Measurements from ENCODE around the gene WDFY4. TPM values are rescaled to one million over a fixed set of nuclear protein-coding genes. Genes with fewer than 3 reads are reported as not detected.

WDFY4 gene
- polyA plus RNA-seq, 5 donors, result 2.1 to 5.1 (median 4.5) TPM

DNA sequence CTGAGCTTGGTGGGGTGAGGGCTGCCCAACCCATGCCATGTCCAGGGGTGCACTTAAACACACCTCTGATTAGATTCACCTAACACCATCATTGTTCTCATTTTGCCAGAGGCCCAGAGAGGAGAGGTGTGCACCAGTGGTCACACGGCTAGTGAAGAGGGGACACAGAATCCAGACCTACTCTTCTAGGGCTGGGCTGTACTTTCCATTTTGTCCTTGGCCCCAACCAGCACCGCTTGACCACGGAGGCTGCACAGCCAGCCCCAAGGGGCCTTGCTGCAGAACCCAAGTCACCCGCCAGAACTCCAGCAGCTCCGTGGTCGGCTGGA lies 246 bp upstream of the WDFY4 start:
- no peak for DNase-seq

GRCh38 chr10:48685731-48686130 lies 1.1 kb downstream of the WDFY4 start:
- no peak for DNase-seq

- no peak for DNase-seq
These were observed 6.4 kb downstream of the WDFY4 start for GRCh38 chr10:48690791-48691660.

DNA sequence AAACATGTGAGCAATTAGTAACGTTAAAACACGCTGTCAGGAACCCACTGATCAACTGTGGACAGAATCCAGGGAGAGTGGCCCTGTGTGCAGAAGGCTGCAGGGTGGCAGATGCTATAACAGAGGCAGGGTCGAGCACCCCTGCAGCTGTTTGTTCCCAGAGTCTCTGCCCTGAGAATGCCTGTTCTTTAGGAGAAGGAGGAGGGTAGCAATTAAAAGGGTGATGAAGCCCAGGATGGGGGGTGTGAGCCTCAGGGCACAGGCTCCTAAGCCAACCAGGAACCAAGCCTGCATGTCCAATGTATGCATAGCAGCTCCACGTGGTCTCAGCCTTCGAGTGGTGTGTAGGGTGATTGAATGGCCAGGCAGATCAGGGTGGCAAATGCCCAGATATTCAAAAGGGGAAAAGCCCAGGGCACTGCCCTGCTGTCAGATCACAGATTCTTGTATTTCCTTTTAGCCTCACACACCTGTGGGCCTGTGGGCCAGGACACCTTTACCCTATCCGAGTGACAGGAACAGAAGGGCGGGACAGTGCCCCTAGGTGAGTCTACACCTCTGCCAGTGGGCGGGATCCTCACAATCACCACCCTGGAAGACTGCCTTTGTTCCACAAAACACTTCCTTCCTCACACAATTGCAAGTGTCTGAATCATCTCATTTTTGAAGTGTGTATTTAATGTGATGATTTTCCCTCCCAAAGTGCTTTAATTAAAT lies 7.3 kb downstream of the WDFY4 start:
- no peak for DNase-seq

- no peak for DNase-seq
These were observed 8.1 kb downstream of the WDFY4 start for GRCh38 chr10:48692748-48693147.

DNA sequence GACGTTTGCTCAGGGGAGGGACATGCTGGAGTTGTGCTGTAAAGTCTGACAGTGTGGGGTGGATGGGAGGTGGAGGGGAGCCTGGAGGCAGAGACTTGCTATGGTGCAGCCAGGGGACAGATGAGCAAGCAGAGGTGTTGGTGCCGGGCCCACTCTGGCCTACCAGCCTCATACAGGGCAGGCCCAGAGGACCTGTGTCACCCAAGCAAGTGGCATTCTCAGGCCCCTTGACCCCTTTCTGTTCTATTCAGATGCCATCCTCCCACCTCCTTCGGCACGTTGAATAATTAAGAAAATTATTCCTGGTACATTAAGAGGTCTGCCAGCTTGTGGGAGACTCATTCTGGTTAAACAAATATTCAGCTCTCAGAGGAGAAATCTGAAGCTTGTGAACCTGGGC lies 8.5 kb downstream of the WDFY4 start:
- DNase-seq, result no peak

DNA sequence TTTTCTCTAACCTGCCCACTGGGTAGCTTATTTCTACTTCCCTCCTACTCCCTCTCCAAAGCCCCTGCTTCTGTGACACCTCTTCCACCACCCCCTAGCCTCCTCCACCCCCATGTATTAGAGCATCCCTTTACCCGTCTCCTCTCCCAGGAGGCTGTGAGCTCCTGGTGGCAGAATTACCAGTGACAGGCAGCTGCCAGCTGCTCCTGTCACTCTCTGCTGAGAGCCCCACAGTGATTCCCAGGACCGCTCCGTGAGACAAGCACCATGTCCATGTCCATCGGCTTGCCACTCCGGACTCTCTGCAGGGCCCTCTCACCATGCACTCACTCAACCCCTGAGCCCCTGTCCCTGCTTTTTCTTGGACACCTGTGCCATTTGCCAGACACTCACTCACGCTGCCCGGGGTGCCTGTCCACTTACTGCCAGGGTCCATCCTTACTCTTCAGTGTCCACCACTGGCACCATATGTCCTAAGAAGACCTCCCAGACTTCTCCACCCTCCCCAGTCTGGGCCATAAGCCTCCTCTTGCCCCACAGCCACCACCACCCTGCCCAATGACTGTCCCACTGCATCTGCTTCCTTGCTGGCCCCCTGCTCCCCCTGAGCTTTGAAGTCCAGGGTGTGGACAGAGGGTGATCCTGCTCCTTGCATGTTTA lies 9.8 kb downstream of the WDFY4 start:
- no peak for DNase-seq

DNA sequence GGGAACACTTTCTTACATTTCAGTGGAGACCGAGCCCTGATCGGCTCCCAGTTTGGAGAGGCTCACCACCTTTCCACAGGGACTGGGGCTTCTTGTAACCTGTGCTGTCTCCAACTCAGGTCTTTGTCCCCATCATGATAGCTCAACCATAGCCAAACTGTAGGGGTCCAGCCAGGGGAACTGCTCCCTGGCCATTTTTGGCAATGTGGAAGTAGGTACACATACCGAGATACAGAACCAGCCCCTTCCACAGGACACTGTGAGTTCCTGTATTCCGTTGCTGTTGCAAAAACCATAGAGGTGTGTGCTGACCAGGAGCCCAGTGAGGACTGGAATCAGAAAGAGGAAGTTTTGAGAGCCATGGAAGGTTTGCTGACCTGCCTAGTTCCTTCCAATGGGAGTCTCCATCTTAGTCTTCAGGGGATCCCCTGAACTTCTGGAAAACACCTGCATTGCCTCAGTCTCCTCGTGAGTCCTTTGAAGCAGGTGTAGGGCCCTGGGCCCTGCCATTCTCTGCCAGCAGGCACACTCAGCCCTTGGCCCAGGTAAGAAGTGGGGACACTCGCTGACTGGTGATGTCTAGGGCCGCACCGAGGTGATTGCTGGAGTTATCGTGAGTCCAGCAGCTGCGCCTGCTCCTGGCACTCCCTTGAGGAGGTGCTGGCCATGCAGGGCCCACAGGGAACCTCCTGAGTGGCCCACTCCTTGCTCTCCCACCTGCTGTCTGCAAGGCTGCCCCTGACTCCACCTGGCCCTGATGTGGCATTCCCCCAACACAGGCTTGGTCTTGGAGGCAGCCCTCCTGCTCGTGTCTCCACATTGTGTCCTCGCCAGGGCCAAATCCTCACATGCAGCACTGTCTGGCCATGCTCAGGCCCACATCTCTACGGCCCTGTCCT lies 11.2 kb downstream of the WDFY4 start:
- DNase-seq, result no peak

DNA sequence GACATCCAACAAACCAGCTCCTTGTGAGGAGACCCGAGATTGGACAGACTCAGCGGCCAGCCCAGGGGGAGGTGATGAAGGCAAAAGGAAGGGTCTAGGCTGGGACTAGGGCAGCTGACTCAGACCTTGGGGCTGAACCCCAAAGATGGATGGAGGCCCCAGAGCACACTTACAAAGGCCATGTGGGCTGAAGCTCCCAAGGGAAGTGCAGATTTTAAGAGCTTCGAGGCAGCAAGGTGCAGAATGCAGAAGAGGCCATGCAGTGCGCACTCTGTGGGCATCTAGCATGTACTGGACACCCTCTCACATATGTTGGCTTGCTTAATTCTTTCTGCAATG lies 11.8 kb downstream of the WDFY4 start:
- no peak for DNase-seq

GRCh38 chr10:48697091-48697490 lies 12.4 kb downstream of the WDFY4 start:
- no peak for DNase-seq

GRCh38 chr10:48697821-48698764 lies 13.4 kb downstream of the WDFY4 start:
- no peak for DNase-seq

DNA sequence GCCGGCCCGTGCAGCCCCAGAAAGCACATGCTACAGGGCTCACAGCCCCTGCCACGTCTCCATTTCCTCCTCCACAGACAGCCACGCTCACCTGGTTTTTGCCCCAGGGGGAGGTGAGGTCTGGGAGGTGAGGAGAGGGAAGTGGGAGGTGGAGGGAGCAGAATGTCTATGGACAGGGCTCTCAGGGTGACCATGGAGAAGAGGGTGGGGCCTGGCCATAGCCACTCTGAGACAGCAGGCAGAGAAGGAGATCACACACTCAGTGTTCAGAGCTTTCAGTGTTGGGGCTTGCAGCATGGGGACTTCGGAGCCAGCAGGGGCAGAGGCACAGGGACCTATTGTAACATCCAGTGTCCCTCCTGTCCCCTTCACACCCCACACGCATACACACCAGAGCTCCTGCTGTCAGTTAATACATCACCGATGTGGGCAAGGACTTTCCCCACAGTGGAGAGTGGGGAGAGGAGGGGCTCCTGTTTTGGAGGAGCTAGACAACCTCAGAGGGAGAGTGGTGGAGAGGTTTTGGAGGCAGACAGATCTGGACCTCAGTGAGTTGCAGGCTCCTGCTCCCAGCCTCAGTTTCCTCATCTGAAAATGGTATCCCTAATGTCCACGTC lies 14.4 kb downstream of the WDFY4 start:
- DNase-seq, result no peak

DNA sequence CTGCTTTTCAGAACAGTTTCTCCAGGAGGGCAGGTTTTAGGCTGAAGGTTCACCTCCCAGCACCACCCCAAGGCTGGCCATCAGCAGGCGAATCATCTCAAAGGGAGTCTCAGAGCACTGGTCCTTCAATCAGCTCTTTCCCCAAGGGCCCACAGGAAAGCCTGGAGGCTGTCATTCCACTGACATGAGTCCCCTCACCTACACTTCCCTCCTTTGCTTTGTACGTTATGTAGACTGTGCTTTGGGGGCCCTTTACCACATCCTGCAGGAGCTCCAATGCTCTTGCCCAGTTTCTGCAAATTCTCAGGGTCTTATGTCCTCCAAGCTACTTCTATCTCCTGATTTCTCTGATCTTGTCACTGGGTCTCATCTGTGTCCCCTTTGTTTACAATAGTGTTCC lies 15.4 kb downstream of the WDFY4 start:
- no peak for DNase-seq

- DNase-seq, result no peak
These were observed 15.8 kb downstream of the WDFY4 start for GRCh38 chr10:48700493-48700892.

GRCh38 chr10:48701139-48701901 lies 16.6 kb downstream of the WDFY4 start:
- no peak for DNase-seq

GRCh38 chr10:48701941-48702340 lies 17.3 kb downstream of the WDFY4 start:
- DNase-seq, result no peak

DNA sequence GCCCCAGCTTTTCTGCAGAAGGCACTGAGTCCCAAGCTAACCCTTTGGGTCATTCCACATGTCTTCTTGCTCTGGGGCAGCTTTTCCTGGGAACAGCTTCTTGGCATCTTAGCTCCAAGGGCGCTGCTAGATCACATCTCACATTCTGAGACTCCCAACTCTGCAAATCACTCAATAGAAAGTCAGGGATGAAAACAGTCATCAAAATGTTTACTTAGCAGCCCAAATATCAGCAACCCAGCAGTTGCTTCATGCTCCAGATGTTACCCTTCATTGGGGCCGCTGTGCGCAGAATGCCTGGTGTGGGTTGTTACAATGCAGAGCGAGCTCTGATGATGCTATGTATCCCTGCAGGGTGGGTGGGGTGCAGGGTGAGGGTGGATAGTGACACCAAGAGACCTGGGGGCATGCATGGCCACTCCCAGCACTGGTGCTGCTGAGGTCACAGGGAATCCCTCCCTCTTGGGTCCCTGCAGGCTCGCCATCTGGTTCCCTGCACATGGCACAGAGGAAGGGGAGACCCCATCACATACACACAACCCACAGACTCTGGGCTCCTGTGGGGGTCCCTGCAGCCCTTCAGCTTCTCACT lies 19.0 kb downstream of the WDFY4 start:
- DNase-seq, result peak; percentile 54 to 65

DNA sequence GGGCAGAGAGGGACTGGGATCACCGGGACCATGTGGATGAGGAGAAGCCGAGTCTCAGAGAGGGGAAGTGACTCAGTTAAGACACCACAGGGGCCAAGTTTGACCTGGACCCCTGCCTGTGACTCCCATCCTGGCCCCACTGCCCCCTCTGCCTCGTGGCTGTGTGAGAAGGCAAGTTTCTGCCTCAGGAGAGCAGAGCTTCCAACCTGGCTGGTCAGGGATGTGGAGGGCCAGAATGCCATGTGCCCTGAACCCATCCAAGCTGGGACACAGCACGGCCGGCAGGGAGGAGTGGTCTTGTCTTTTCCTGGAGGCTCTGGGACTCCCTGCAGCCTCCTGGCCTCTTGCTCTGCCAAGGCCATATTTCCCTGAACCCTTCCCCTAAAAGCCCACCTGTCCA lies 19.5 kb downstream of the WDFY4 start:
- DNase-seq, result no peak

- no peak for DNase-seq
These were observed 20.8 kb downstream of the WDFY4 start for GRCh38 chr10:48705401-48705938.
